ENCODE data around the gene TOGARAM1. TPM values are rescaled to one million over a fixed set of nuclear protein-coding genes. Genes with fewer than 3 reads are reported as not detected.

Gene TOGARAM1
- total and polyA plus RNA-seq, 2 donors (not counting 3 experiments of a cell fraction or from before 2014, with no cell fraction given): 4.2 to 13.8 TPM

DNA sequence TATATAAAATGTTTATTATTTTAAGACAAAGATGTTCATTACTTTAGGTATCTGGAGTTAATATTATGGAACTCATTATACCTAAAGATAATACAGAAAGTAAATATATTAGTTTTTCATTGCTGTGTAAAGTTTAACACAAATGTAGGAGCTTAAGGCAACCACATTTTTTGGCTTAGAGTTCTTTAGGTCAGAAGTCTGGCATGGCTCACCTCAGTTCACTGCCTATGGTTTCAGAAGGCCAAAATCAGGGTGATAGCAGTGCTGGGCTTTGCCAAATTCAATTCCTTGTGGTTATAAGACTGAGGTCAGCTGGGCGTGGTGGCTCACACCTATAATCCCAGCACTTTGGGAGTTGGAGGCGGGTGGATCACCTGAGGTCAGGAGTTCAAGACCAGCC, 86.4 kb downstream of the TOGARAM1 start:
- Histone ChIP-seq H2AFZ (ENCODE audit: low read depth, low read length) (no peak overlapping the region), H3K79me2 (ENCODE audit: control insufficient read depth, insufficient read depth, low read length) (no peaks in the 10 kb centered on the region), H3K27me3 (ENCODE audit: control insufficient read depth in 2 of 2, insufficient read depth in 2 of 2, low read length in 2 of 2) (no peaks in the 10 kb centered on the region), H3K4me3 (replicated peaks in 1 of 3; ENCODE audit: insufficient read depth in 1 of 3, low read depth in 1 of 3, low read length in 3 of 3) (no peak overlapping the region), H4K20me1 (replicated peaks; ENCODE audit: control insufficient read depth, extremely low read depth, insufficient read depth, low read length) (no peaks in the 10 kb centered on the region), H3K9me3 (replicated peaks; ENCODE audit: control insufficient read depth, insufficient read depth, low read length) (no peaks in the 10 kb centered on the region), H3K9ac (replicated peaks; ENCODE audit: extremely low read depth, insufficient read depth, low read length) (no peak overlapping the region), H3K4me2 (ENCODE audit: insufficient read depth, low read length) (no peak overlapping the region), H3K27ac (ENCODE audit: insufficient read depth, low read depth, low read length) (no peak overlapping the region), H3K9me1 (replicated peaks; ENCODE audit: control insufficient read depth, extremely low read depth, insufficient read depth, low read length) (no peaks in the 10 kb centered on the region), H3K36me3 (ENCODE audit: control insufficient read depth in 2 of 2, extremely low read depth in 1 of 2, insufficient read depth in 2 of 2, low read length in 2 of 2) (no peaks in the 10 kb centered on the region), H3K4me1 (ENCODE audit: control insufficient read depth, extremely low read depth, insufficient read depth, low read length) (no peaks in the 10 kb centered on the region)
- ChIA-PET CTCF (interaction anchor here (1.2 kb wide), 1 partner anchor 22 kb away, joined by 3 read pairs; no protein-coding TSS in a partner anchor), POLR2A (interaction anchor here (0.7 kb wide), 1 partner anchor 65 kb away, joined by 6 read pairs; no protein-coding TSS in a partner anchor)
- no peak for DNase-seq (ENCODE audit: low read depth, low spot score)
- FAIRE-seq: no peak
- intact Hi-C loops (cut with micrococcal nuclease) (no loop called here), dilution Hi-C loops (cut with MboI; ENCODE audit: extremely low pct_ligation_motif_present, low sequenced_read_pairs) (no loop called here)
- TF ChIP-seq, protein P1, sequence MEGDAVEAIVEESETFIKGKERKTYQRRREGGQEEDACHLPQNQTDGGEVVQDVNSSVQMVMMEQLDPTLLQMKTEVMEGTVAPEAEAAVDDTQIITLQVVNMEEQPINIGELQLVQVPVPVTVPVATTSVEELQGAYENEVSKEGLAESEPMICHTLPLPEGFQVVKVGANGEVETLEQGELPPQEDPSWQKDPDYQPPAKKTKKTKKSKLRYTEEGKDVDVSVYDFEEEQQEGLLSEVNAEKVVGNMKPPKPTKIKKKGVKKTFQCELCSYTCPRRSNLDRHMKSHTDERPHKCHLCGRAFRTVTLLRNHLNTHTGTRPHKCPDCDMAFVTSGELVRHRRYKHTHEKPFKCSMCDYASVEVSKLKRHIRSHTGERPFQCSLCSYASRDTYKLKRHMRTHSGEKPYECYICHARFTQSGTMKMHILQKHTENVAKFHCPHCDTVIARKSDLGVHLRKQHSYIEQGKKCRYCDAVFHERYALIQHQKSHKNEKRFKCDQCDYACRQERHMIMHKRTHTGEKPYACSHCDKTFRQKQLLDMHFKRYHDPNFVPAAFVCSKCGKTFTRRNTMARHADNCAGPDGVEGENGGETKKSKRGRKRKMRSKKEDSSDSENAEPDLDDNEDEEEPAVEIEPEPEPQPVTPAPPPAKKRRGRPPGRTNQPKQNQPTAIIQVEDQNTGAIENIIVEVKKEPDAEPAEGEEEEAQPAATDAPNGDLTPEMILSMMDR (IDR thresholded peaks at IDR 0.05; ENCODE audit: extremely low read depth in 1 of 2, insufficient read depth in 1 of 2, low read depth in 1 of 2, low read length in 2 of 2): no peak
- TF ChIP-seq POLR2AphosphoS5 (IDR thresholded peaks at IDR 0.05; ENCODE audit: insufficient read depth, low read depth, low read length): no peak
- no peak for TF ChIP-seq POLR2A (IDR thresholded peaks at IDR 0.05; ENCODE audit: low read depth, low read length)
- TF ChIP-seq MYC (IDR thresholded peaks at IDR 0.05; ENCODE audit: low read depth, low read length): no peak
- no peak for TF ChIP-seq FOS (IDR thresholded peaks at IDR 0.05; ENCODE audit: borderline replicate concordance, insufficient read depth, low read length)
- no peak for TF ChIP-seq JUN (IDR thresholded peaks at IDR 0.05; ENCODE audit: borderline replicate concordance, insufficient read depth, insufficient read length, low read depth)
- TF ChIP-seq EZH2 (IDR thresholded peaks at IDR 0.05; ENCODE audit: borderline replicate concordance, low read depth, low read length, severe bottlenecking): no peak
- TF ChIP-seq, protein P2, sequence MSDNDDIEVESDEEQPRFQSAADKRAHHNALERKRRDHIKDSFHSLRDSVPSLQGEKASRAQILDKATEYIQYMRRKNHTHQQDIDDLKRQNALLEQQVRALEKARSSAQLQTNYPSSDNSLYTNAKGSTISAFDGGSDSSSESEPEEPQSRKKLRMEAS (IDR thresholded peaks at IDR 0.05; ENCODE audit: insufficient read depth, insufficient read length): no peak
- TF ChIP-seq GATA2 (IDR thresholded peaks at IDR 0.05; ENCODE audit: insufficient read depth, insufficient read length, low read depth, low read length): no peak
- no TSS peak for BruUV-seq (replicated peaks)

All from endothelial cell of umbilical vein (primary cell).